CD4-positive, alpha-beta T cell (primary cell): ENCODE data around the gene ACVR1. TPM values are rescaled to one million over a fixed set of nuclear protein-coding genes. Genes with fewer than 3 reads are reported as not detected.

ENCODE experiments used
- ATAC-seq: fragments of 200-7000 bp; cut with Tn5 transposase; one replicate; pipeline ENCODE4 v1.10.0; 2022; ENCODE audit warnings: mild to moderate bottlenecking; ENCODE audit not compliant: poor library complexity
- CTCF ChIA-PET: fragments of 350-600 bp; sonication (Branson Sonifier 250); formaldehyde crosslinking; loops from one replicate; lab custom pipeline; 2021; ENCODE audit warnings: antibody characterized with exemption, inconsistent platforms; lab: Charles Lee
- POLR2A ChIA-PET: fragments of 350-600 bp; sonication (Branson Sonifier 250); formaldehyde crosslinking; loops from one replicate; lab custom pipeline; 2021; ENCODE audit warnings: antibody characterized with exemption, inconsistent platforms; lab: Charles Lee
- DNase-seq, 14 experiments: peaks; one replicate each; pipeline ENCODE4 v3.0.0-alpha.2; 2013 to 2020; ENCODE audit warnings: mixed read lengths in 2 of 14
- H3K27ac ChIP-seq, 2 donors: one replicate each; pipeline versions ENCODE4 v1.5.1 to v1.7.0; 2013; ENCODE audit warnings: low read length in 2 of 2, low read depth in 1 of 2, mild to moderate bottlenecking in 1 of 2
- H3K27me3 ChIP-seq, 2 experiments: 1 replicate in 1 of 2; 2 replicates in 1 of 2; pipeline versions ENCODE4 v1.6.1 to v1.7.0; 2013; ENCODE audit warnings: low read length in 2 of 2, control low read depth in 1 of 2, mild to moderate bottlenecking in 1 of 2, moderate library complexity in 1 of 2; ENCODE audit not compliant: insufficient read depth in 2 of 2, control insufficient read depth in 1 of 2
- H3K36me3 ChIP-seq: one replicate; pipeline ENCODE4 v1.6.1; 2013; ENCODE audit warnings: low read length, control low read depth; ENCODE audit not compliant: insufficient read depth
- H3K4me1 ChIP-seq: one replicate; pipeline ENCODE4 v1.6.1; 2013; ENCODE audit warnings: low read length, control low read depth; ENCODE audit not compliant: insufficient read depth
- H3K4me3 ChIP-seq: one replicate; pipeline ENCODE4 v1.5.1; 2013; ENCODE audit warnings: mild to moderate bottlenecking, low read length, moderate library complexity
- H3K9me3 ChIP-seq, 2 experiments: 1 replicate in 1 of 2; 2 replicates in 1 of 2; pipeline versions ENCODE4 v1.6.1 to v1.7.0; 2013; ENCODE audit warnings: low read length in 2 of 2, mild to moderate bottlenecking in 2 of 2, control low read depth in 1 of 2, moderate library complexity in 1 of 2; ENCODE audit not compliant: control insufficient read depth in 1 of 2, insufficient read depth in 1 of 2
- H3K27ac Mint-ChIP-seq: one replicate; pipeline ENCODE4 v1.8.0; 2020; ENCODE audit warnings: mixed read lengths
- H3K27me3 Mint-ChIP-seq: one replicate; pipeline ENCODE4 v1.8.0; 2021; ENCODE audit warnings: mixed read lengths
- H3K36me3 Mint-ChIP-seq: one replicate; pipeline ENCODE4 v1.8.0; 2021; ENCODE audit warnings: low read depth, mixed read lengths
- H3K4me1 Mint-ChIP-seq: one replicate; pipeline ENCODE4 v1.8.0; 2021; ENCODE audit warnings: low read depth, mixed read lengths
- H3K4me3 Mint-ChIP-seq: one replicate; pipeline ENCODE4 v1.8.0; 2020; ENCODE audit warnings: mild to moderate bottlenecking, mixed read lengths
- H3K9me3 Mint-ChIP-seq: one replicate; pipeline ENCODE4 v1.8.0; 2020; ENCODE audit warnings: mixed read lengths
- intact Hi-C, 2 experiments: fragments of 100-400 bp; cut with DNase I in 1 of 2; cut with micrococcal nuclease in 1 of 2; formaldehyde crosslinking; loops; one replicate each; pipeline versions ENCODE4 v1.15.1 to v1.9.0; 2023 to 2025; cut with DNase I, micrococcal nuclease
- total RNA-seq, 174 experiments: library from RNA in 2 of 174; stranded (reverse) in 2 of 174; gene quantifications; one replicate each; pipeline ENCODE4 v1.2.3 and lab custom pipeline; 2021 to 2026
- TF ChIP-seq, protein P1 (sequence below): fragments of 200-600 bp; IDR thresholded peaks from one replicate; pipeline ENCODE4 v1.8.0; 2022; ENCODE audit warnings: antibody characterized with exemption, mild to moderate bottlenecking

Gene ACVR1
- total RNA-seq, 2 experiments from 2014 or later, result 14.3 to 16.7 TPM

GRCh38 chr2:157815421-157815820 is 60.7 kb downstream of the ACVR1 start:
- intact Hi-C loops, result no loop called here
- POLR2A ChIA-PET, result no interaction called here
- no peak for ATAC-seq
- CTCF ChIA-PET, result no interaction called here
- no peaks in the 10 kb centered on the region for H3K4me1 ChIP-seq
- Mint-ChIP-seq H3K4me1 (peaks cover 16% of the 10 kb centered on the region), H3K4me3 (no peak overlapping the region), H3K9me3 (no peaks in the 10 kb centered on the region), H3K27me3 (no peaks in the 10 kb centered on the region), H3K36me3 (peaks cover 71% of the 10 kb centered on the region), H3K27ac (no peak overlapping the region)
- no peaks in the 10 kb centered on the region for H3K27me3 ChIP-seq
- DNase-seq, result no peak
- TF ChIP-seq, protein P1, sequence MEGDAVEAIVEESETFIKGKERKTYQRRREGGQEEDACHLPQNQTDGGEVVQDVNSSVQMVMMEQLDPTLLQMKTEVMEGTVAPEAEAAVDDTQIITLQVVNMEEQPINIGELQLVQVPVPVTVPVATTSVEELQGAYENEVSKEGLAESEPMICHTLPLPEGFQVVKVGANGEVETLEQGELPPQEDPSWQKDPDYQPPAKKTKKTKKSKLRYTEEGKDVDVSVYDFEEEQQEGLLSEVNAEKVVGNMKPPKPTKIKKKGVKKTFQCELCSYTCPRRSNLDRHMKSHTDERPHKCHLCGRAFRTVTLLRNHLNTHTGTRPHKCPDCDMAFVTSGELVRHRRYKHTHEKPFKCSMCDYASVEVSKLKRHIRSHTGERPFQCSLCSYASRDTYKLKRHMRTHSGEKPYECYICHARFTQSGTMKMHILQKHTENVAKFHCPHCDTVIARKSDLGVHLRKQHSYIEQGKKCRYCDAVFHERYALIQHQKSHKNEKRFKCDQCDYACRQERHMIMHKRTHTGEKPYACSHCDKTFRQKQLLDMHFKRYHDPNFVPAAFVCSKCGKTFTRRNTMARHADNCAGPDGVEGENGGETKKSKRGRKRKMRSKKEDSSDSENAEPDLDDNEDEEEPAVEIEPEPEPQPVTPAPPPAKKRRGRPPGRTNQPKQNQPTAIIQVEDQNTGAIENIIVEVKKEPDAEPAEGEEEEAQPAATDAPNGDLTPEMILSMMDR, result no peak
- H3K9me3 ChIP-seq, result no peaks in the 10 kb centered on the region
- no peak overlapping the region for H3K4me3 ChIP-seq
- H3K27ac ChIP-seq, result no peak overlapping the region
- peaks cover 43% of the 10 kb centered on the region for H3K36me3 ChIP-seq

DNA sequence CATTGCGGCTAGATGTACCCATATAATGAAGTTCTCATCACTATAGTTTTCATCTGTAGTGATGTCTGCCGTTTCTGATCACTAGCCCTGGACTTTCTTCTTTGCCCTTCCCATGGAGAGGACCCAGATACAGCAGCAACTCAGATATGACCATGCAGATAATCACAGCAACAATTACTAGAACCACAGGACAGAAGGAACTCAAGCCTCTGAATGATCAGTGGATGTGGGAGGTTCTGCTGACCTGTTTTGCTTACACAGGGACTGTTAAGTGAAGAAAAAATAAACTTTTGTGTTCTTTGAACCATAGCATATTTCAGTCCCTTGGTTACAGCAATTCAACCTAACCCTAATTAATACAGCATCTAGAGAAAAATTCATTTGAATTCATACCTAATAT is 62.7 kb downstream of the ACVR1 start:
- no peak for ATAC-seq
- Histone ChIP-seq H3K4me1 (no peaks in the 10 kb centered on the region), H3K9me3 (no peaks in the 10 kb centered on the region), H3K27ac (no peak overlapping the region), H3K36me3 (peaks cover 47% of the 10 kb centered on the region), H3K4me3 (no peak overlapping the region), H3K27me3 (no peaks in the 10 kb centered on the region)
- TF ChIP-seq, protein P1, result no peak
- H3K27ac Mint-ChIP-seq, result no peak overlapping the region
- intact Hi-C loops, result no loop called here
- peaks cover 66% of the 10 kb centered on the region for H3K36me3 Mint-ChIP-seq
- ChIA-PET CTCF (no interaction called here), POLR2A (no interaction called here)
- no peaks in the 10 kb centered on the region for H3K9me3 Mint-ChIP-seq
- no peak for DNase-seq
- no peak overlapping the region for H3K4me3 Mint-ChIP-seq
- H3K27me3 Mint-ChIP-seq, result no peaks in the 10 kb centered on the region
- peaks cover 23% of the 10 kb centered on the region for H3K4me1 Mint-ChIP-seq

DNA sequence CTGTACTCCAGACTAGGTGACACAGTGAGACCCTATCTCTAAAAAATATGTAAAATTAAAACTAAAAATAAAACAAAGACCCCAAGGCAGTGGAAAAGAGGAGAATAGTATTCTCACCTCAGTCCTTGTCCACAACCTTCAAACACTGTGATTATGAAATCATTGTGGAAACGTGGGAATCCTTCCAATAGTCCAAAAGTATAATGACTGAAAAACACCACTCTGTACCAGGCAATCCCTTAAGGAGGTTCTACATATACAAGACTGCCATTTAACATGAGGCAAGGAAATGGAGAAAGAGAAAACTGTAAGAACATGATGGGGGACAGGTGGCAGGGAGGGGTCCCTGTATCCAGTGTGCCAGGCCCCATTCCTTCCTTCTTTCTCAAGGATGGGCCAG is 66.1 kb downstream of the ACVR1 start:
- Mint-ChIP-seq H3K36me3 (peaks cover 58% of the 10 kb centered on the region), H3K27me3 (no peaks in the 10 kb centered on the region), H3K4me3 (no peak overlapping the region), H3K27ac (no peak overlapping the region), H3K9me3 (no peaks in the 10 kb centered on the region), H3K4me1 (peaks cover 37% of the 10 kb centered on the region)
- no peaks in the 10 kb centered on the region for H3K9me3 ChIP-seq
- intact Hi-C loops, result no loop called here
- no peak for DNase-seq
- ATAC-seq, result no peak
- H3K4me3 ChIP-seq, result no peak overlapping the region
- peaks cover 30% of the 10 kb centered on the region for H3K36me3 ChIP-seq
- TF ChIP-seq, protein P1, result no peak
- CTCF ChIA-PET, result no interaction called here
- H3K27me3 ChIP-seq, result no peaks in the 10 kb centered on the region
- POLR2A ChIA-PET, result no interaction called here
- H3K4me1 ChIP-seq, result no peaks in the 10 kb centered on the region
- H3K27ac ChIP-seq, result no peak overlapping the region
